Neural cell (in vitro differentiated cells): ENCODE measurements around the gene SLC6A19.

ENCODE experiments used
- CTCF ChIP-seq: fragments of 450-650 bp; IDR thresholded peaks from 2 replicates; pipeline ENCODE4 v1.5.1; 2014; ENCODE audit warnings: antibody characterized with exemption, mild to moderate bottlenecking, moderate library complexity; ENCODE audit not compliant: poor library complexity, severe bottlenecking
- EP300 ChIP-seq: fragments of 450-650 bp; conservative IDR thresholded peaks from 2 replicates; pipeline ENCODE4 v1.6.1; 2014; ENCODE audit warnings: antibody characterized with exemption, mild to moderate bottlenecking, moderate library complexity; ENCODE audit not compliant: poor library complexity, severe bottlenecking
- EZH2 ChIP-seq: fragments of 200-600, 300-800 bp; shearing (Covaris generic), sonication (generic); IDR thresholded peaks from 2 replicates; pipeline ENCODE4 v1.6.1; 2014; ENCODE audit warnings: antibody characterized with exemption, low read length, borderline replicate concordance, mild to moderate bottlenecking; ENCODE audit not compliant: insufficient read depth, poor library complexity, severe bottlenecking
- POLR2AphosphoS5 ChIP-seq: IDR thresholded peaks from 2 replicates; pipeline ENCODE4 v1.6.1; 2012
- REST ChIP-seq: IDR thresholded peaks from 2 replicates; pipeline ENCODE4 v1.6.1; 2012; ENCODE audit warnings: borderline replicate concordance

- TF ChIP-seq CTCF (no peak), EZH2 (no peak), REST (no peak), EP300 (no peak), POLR2AphosphoS5 (no peak)
These were observed 1.4 kb downstream of the SLC6A19 start for GRCh38 chr5:1202798-1203185.
